ENCODE results near the gene JPH2. TPM values are rescaled to one million over a fixed set of nuclear protein-coding genes. Genes with fewer than 3 reads are reported as not detected.
"Not testable (repeated sequence)": the region's sequence is repeated elsewhere in the genome, so short reads cannot be mapped to it uniquely, and the experiment has no call there.

JPH2 gene
- total RNA-seq, 1 donor from 2014 or later: not detected

DNA sequence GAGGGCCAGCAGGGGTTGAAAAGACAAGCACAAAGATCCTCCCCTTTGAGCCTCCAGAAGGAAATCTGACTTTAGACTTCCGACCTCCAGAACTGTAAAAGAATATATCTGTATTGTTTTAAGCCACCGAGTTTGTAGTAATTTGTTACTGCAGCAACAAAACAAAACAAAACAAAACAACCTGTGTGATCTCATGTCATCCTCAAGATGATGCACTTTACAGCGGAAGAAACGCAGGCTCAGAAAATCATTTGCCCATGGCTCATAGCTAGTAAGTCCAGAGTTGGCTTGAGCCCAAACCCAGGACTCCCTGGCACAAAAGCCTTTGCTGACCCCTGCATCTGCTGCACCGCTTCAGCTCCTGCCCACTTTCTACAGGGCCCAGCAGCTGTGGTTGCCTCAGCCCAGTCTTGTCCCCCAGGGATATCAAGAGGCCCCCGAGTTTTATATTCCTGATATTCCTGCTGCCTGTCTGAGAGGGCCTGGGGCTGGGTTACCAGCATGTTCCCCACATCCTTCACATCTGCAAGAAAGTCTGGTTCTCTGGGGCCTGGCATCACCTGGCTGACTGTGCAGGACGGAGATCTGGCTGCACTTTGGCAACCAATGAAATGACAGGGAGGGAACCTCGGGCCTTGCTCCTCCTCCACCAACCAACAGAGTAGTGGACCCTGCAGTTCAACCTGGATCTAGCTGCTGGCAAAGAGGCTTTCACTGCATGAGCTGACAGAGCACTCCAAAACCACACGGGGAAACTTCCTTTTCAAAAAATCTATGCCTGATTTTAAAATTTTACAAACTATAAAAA lies 56.9 kb downstream of the JPH2 start:
- intact Hi-C loops (cut with micrococcal nuclease): no loop called here

DNA sequence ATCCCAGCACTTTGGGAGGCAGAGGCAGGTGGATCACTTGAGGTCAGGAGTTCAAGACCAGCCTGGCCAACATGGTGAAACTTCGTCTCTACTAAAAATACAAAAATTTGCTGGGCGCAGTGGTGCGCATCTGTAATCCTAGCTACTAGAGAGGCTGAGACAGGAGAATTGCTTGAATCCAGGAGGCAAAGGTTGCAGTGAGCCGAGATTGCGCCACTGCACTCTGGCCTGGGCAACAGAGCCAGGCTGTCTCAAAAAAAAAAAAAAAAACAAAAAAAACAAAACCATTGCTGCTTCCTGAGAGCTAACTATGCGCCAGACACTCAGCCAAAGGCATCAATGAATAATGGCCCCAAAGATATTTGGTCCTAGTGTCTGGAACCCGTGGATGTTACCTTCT lies 57.7 kb downstream of the JPH2 start:
- intact Hi-C loops (cut with micrococcal nuclease): not testable (repeated sequence)

DNA sequence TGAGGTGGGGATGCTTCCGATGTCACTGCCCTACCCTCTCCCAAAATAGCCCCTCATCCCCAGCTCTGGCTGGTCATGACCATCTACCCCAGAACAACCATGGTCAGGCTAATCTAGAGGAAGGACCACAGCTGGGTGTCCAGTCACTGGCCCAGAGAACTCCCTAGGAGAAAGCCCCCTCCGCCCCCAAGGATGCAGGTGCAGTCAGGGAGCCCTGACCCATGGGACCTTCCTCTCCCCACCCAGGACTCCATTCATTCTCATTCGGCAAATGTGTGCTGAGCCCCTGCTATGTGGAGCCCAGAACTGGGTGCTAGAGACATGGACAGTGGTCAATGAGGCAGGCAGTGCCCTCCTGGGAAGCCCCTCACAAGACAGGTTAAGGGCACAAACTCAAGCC lies 60.5 kb downstream of the JPH2 start:
- intact Hi-C loops (cut with micrococcal nuclease): no loop called here

DNA sequence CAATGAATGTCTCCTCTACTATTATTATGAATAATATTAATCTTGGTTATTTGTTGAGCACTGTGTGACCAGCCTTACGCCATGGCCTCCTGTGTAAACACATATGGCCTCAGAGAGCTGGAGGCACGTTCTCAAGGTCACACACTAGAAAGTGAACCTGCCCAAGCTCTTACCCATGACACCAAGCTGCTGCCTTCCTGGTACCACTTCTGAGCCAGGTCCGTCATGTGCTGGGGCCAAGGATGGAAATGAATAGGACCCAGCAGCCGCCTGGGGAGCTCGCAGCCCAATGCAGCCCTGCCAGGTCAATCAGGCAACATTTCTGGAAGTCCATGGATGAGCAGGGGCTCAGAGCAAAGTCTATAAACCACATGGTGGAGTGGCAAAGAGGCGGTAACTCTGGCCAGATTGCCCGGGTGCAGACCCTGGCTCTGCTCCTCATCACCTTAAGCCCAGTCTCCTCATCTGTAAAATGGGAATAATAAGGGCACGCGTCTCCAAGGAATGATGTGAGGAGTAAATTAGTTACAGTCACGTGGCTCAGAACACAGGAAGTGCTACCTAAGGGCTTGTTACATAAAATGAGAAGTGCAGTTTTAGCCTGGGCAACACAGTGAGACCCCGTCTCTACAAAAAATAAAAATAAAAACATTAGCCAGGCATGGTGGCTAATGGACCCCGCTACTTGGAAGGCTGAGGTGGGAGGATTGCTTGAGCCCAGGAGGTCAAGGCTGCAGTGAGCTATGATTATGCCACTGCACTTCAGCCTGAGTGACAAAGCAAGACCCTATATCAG lies 61.5 kb downstream of the JPH2 start:
- intact Hi-C loops (cut with micrococcal nuclease): no loop called here

DNA sequence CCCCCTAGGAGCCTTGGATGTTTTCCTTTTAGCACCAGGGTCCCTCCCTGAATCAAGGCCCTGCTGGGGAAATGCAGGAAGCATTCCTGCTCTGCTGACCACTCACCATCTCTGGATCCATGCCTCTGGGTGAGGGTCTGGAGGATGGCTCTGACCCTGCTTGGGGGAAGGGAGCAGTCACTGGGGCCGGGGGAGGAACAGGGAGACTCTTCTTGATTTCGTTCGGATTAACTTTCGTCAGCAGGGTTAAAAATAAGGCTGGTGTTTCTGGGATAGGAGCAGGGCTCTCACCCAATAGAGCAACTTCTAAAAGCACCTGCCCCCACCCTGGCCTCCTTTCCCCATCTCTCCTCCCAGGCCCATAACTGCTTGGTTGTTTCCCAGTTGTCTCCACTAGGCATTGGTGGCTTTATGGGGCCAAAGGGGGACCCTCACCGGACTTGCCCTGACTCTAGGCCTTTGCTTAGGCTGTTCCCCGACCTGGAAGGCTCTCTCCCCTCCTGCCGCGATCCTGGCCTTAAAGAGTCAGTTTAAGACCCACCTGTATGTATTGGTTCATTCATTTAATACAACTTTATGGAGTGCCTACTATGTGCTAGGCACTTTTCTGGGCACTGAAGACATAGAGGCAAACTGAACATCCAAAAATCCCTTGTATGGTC lies 63.0 kb downstream of the JPH2 start:
- intact Hi-C loops (cut with micrococcal nuclease): no loop called here

DNA sequence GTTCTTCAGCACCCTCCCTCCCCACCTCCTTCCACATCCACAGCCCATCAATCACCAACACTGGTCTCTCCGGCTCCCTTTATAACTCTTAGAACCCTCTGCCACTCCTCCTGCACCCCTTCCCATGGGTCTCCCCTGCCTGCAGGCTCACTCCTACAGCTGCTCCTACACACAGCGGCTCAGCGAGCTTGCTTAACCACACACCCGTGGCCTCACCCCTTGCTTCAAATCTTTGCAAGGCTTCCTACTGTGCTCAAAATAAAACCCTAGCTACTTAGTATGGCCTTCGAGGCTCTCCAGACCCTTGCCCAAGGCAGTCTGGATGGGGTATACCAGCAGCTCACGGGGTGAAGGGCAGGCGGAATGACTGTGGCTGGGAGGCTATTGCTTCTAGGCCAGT lies 63.7 kb downstream of the JPH2 start:
- intact Hi-C loops (cut with micrococcal nuclease): no loop called here

DNA sequence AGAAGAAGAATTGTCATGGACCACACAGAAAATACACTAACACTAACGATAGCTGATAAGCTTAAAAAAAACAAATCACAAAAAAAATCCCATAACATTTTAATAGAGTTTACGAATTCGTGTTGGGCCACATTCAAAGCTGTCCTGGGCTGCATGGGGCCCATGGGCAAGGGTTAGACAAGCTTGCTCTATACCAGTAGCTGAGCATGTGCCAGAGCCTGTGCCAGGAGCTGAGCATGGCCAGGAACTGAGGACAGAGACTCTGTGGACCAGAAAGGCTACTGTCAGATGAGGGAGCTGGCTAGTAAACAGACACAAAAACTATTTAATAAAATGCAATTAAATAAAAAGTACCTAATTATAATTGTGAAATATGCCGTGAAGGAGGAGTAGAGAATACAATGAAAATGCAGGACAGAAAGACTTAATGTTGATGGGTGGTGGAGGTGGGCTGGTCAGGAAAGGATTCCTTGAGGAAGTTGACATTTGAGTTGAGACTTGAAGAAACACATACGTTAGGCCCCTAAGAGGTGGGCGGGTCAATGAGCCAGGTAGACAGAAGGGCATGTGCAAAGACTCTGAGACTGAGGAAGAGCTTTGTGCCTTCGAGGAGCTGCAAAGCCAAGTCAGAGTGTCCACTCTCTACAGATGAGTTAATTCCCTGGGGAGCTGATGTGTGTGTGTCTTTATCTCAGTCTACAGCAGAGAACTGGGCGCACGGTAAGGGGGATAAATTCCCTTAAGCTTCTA lies 66.1 kb downstream of the JPH2 start:
- intact Hi-C loops (cut with micrococcal nuclease): no loop called here

DNA sequence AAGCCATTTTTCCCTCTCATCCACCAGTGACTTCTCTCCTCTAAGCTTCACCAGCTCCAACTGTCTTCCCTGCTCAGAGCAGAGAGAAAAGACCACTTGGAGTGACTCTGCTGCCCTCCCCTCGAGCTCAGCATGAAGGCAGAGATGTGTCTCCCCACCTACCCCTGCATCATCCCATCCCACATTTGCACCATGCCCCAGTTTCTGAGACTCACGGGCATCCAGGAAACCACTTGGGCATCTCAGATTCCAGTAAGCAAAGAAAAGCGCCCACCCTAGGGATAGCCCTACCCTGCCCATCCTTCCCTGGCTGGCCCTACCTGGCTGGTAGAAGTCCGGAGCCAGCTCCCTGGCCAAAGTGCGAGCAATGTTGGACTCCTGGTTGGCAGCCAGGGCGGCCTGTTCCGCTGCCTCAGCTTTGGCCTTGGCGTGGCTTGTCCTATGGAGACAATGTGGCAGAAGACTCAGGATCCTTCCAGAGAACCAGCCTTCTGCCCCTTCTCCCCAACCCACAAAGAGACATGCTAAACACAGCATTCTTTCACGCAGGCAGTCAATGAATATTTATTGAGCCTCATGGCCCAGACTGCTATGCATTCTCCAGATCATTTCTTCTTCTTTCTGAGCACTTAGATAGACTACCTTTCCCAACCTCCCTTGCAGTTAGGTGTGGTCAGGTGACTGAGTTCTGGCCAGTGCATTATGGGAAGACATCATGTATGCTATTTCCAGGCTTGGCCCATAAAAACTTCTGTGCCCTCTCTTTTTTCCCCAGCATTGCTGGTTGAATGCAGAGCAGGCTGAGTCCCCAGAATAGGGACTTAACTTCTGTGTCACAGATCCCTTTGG lies 68.6 kb downstream of the JPH2 start:
- intact Hi-C loops (cut with micrococcal nuclease): loop anchor here (5.0 to 10.0 kb wide), 2 partner anchors 494 to 616 kb away; no protein-coding TSS in a partner anchor

DNA sequence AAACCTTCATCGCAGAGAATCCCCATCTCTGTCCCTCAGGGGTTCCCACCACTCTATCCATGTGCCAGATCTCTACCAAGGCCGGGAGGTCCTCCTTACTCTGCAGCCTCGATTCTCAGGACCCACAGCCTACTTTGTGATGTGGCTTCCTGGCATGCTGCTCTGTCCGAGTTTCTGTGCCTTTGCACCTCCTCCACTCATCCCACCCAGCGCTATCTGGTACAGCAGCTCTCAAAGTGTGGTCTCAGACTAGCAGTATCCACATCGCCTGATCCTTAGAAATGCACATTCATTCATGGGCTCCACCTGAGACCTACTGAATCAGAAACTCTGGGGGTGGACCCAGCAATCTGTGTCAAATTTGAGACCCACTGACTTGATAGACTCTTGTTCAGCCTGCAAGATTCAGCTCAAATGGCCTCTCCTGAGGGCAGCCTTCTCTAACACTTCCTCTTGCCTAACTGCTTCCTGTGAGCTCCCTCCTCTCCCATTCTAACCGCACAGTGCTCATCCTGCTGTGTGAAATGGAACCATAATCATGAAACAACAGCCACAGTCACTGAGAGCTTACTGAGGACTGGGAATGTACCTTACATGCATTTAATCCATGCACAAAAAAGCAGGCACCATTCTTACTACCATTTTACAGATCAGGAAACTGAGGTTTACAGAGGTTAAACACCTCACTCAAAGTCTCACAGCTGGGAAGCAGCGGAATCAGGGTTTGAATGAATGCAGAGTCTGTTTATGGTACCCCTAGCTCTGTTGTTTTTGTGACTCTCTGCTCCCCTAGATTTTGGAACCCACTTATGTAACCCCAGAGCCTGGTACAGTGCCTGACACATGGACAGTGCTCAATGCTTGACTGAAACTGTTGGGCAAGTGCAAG lies 69.4 kb downstream of the JPH2 start:
- intact Hi-C loops (cut with micrococcal nuclease): loop anchor here (5.0 to 10.0 kb wide), 2 partner anchors 495 to 617 kb away; no protein-coding TSS in a partner anchor

DNA sequence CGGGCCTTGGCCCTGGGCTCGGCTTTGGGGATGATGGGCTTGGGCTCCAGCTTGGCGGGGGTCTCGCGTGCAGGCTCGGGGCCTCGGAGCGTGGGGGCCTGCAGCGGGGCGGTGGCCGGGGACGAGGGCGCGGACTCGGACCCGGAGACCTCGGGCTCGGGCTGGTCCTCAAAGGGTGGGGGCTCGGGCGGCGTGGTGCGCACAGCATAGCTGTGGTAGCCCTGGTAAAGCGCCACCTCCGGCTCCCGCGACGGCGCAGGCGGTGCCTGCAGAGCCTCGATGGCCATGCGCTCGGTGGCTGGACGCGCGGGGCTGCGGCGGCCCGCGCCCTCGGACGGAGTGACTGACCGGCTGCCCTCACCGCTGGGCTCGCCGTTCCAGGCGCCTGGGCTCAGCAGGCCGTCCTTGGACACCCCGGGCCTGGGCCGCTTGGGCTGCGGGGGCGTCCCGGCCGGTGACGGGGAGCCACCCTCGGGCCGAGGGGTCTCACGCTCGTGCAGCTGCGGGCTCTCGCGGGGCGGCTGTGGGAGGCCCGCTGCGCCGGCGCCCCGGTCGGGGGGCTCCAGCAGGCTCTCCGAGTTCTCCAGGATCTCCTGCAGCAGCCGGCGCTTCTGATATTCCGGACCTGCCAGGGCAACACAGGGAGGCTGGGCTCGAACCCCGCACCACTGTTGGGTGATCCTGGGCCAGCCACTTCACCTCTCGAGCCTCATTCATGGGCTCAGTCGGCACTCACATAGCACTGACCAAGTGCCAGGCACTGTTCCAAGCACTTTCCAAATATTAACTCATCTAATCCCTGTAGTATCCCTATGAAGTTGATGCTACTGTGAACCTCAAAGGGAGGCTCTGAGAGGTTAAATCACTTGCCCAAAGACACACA lies 71.0 kb downstream of the JPH2 start:
- intact Hi-C loops (cut with micrococcal nuclease): loop anchor here (1.0 to 10.0 kb wide), 5 partner anchors 74 to 619 kb away; partner anchors contain the start of gene FITM2

DNA sequence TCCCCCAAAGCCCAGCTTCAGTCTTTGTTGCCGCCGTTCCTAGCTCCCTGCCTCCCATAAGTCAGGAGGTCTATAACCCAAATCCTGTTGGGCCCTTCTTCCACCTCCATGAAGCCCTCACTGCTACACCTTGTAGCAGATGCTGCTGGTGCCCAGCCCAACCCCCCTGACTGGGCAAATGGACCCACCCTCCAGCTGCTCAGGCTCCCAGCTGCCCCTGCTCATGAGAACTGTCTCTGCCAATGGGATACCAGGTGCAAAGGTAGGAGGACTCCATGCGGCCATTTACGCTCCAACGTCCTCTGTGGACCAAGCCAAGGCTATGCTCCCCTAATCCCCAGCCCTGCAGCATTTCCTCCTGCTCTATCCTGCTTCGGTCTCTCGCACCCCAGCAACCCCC lies 71.8 kb downstream of the JPH2 start:
- intact Hi-C loops (cut with micrococcal nuclease): loop anchor here (5.0 to 10.0 kb wide), 2 partner anchors 497 to 620 kb away; no protein-coding TSS in a partner anchor

DNA sequence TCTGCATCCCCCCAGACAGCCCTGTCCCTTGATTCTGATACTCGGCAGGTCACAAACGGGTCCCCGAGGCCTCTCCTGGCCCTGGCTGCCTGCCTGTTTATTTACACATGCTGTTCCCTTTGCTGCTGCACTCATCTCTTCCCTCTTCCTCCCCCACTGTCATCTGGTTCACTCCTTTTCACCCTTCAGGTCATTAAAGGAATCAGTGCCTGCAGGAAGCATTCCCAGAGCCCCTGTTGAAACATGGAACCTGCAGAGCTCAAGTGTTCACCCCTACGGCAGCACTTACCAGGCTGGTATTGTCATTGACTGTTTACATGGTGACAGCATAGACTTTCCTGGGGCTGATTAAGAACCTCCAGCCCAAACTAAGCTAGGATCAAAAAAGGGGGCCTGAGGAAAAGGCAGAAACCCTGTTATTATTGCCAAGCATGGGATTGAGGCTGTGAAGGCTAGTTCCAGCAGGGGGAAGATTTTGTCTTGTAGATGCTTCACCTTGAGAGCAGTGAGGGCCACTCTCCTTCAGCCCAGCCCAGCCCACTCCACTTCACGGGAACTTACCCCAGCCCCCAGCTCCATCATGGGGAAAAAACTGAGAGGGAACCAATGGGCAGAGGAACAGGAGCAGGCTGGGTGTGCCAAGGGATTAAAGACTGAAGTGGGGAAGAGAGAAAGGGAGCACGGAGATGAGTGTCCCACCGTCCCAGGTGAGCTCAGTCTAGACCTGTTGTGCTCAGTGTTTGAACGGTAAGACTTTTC lies 73.2 kb downstream of the JPH2 start:
- intact Hi-C loops (cut with micrococcal nuclease): loop anchor here (10.0 kb wide), 1 partner anchor 621 kb away; no protein-coding TSS in a partner anchor

DNA sequence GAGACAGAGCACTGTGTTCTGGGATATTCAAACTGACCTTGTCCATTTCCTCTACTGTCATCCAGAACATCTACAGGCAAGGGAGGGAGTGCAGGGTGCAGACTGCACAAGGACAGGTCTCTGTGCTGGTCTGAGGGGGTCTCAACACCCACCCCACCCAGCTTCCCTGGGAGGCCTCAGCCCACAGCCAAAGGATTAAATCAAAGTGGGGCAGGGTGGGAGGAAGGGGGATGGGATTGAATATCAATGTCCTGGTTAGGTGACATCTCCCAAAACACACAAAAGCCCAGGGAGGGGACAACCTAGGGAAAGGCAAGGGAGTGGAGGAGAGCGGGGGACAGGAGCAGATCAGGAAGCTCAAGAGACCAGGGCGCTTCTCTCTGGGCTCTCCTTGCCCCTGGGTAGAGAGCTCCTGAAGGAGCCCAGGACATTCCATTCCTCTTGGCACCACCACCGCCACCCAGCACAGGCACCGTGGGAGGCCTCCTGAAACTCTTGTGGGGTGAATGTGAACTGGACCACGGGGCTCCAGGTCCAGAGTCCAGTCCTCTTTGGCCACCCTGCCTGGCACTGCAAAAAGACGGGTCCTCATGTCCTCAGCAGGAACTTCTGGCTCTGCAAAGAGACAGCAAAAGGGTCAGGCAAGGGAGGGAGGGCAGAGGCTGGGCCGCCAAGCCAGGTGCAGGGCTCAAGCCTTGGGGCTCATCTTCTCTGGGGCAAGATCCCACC lies 73.9 kb downstream of the JPH2 start:
- intact Hi-C loops (cut with micrococcal nuclease): loop anchor here (10.0 kb wide), 1 partner anchor 622 kb away; no protein-coding TSS in a partner anchor

DNA sequence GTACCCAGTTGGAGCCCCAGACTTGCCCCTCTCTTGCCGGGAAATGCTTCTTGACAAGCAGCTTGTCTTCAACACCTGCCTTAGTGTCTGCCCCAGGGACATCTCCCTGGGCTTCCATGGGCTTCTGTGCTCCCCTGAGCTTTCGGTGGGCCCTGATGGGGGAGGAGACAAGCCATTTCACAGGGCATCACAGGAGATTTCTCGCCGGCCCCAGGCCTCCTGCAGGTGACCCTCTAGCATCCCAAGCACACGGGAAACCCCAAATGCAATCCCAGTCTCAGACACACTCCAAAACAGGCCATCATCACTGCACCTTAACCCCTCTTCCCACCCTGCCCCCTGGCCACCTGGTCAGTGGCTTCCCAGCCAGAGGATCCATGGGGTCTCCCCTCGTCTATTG lies 74.5 kb downstream of the JPH2 start:
- intact Hi-C loops (cut with micrococcal nuclease): loop anchor here (10.0 kb wide), 1 partner anchor 622 kb away; no protein-coding TSS in a partner anchor

DNA sequence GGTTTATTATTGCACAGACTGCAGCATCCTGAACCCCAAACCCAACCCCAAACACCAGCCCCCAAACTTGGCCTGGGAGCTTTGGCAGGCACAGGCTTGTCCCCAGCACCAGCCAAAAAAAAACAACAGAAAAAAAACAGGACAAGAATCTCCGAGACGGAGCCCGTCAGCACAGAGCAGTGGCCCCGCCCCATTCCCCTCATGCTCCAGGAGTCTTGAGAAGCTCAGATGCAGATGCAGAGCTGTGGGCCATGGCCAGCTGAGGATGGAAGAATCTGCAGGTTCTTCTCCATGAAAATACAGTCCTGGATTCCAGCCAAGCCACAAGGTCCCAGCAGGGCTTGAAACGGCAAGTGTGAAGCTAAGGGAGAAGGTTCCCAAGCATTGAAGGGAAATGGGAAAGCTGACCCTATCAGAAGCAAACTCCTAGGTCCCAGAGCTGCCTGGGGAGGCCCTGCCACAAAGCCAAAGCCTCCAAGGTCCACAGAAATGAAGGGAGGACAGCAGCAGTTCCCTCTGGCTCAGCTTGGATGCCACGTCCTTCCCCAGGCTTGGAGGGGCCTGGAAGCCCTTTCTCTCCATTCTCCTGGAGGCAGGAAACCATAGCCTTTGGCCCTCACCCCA lies 75.2 kb downstream of the JPH2 start:
- intact Hi-C loops (cut with micrococcal nuclease): loop anchor here (10.0 kb wide), 1 partner anchor 623 kb away; no protein-coding TSS in a partner anchor
